ENCODE measurements around the gene B3GNT8. TPM values are rescaled to one million over a fixed set of nuclear protein-coding genes. Genes with fewer than 3 reads are reported as not detected.
A peak's percentile ranks its signal among the peaks of the same experiment; 100 is the strongest.

Gene B3GNT8
- total and polyA plus RNA-seq, 9 of the 15 experiments (the other 6 are each of a cell fraction or from before 2014, with no cell fraction given): 0.11 to 2.9 (median 0.65) TPM; not detected in 2

- no peak for TF ChIP-seq CLOCK (CRISPR knock-in tag; IDR thresholded peaks at IDR 0.05; ENCODE audit: borderline replicate concordance)
- no peak for TF ChIP-seq HNRNPL (IDR thresholded peaks at IDR 0.05; ENCODE audit: low read depth, low read length)
- TF ChIP-seq POLR2A (conservative IDR thresholded peaks at IDR 0.05): peak; percentile 99
- TF ChIP-seq TAF1 (IDR thresholded peaks at IDR 0.05; ENCODE audit: control insufficient read depth, extremely low read depth, insufficient read depth, low read length, severe bottlenecking): peak; percentile 95
- TF ChIP-seq ETS1 (conservative IDR thresholded peaks at IDR 0.05; ENCODE audit: control insufficient read depth, low read depth, low read length): no peak
- TF ChIP-seq ZNF212 (CRISPR knock-in tag; IDR thresholded peaks at IDR 0.05): no peak
- peak; percentile 87 to 99 (median 96) for TF ChIP-seq YY1 (IDR thresholded peaks at IDR 0.05; ENCODE audit: borderline replicate concordance in 1 of 3, control insufficient read depth in 1 of 3, extremely low read depth in 1 of 3, insufficient read depth in 3 of 3, insufficient read length in 1 of 3, insufficient replicate concordance in 2 of 3, low read depth in 1 of 3, low read length in 2 of 3)
- no peak for TF ChIP-seq MEF2A (IDR thresholded peaks at IDR 0.05; ENCODE audit: control insufficient read depth, low read depth, low read length)
- no peak for TF ChIP-seq FOXJ2 (tag; IDR thresholded peaks at IDR 0.05)
- no peak for TF ChIP-seq THAP7 (CRISPR knock-in tag; IDR thresholded peaks at IDR 0.05)
- no peak for TF ChIP-seq SAFB2 (IDR thresholded peaks at IDR 0.05; ENCODE audit: borderline replicate concordance, low read depth, low read length, severe bottlenecking)
- TF ChIP-seq CBX2 (IDR thresholded peaks at IDR 0.05; ENCODE audit: insufficient read depth, low read length, poor library complexity, severe bottlenecking): no peak
- TF ChIP-seq ZNF324 (CRISPR knock-in tag; IDR thresholded peaks at IDR 0.05): no peak
- no peak for TF ChIP-seq PATZ1 (CRISPR knock-in tag; IDR thresholded peaks at IDR 0.05; ENCODE audit: borderline replicate concordance)
- TF ChIP-seq CCAR2 (IDR thresholded peaks at IDR 0.05; ENCODE audit: low read depth, low read length): no peak
- TF ChIP-seq SOX6 (IDR thresholded peaks at IDR 0.05): no peak
- no peak for TF ChIP-seq TCF3 (CRISPR knock-in tag; IDR thresholded peaks at IDR 0.05)
- peak; percentile 91 for TF ChIP-seq POLR2G (IDR thresholded peaks at IDR 0.05; ENCODE audit: low read depth, low read length)
- peak; percentile 95 for TF ChIP-seq HDAC2 (IDR thresholded peaks at IDR 0.05)
- TF ChIP-seq HEY1 (CRISPR knock-in tag; IDR thresholded peaks at IDR 0.05; ENCODE audit: borderline replicate concordance): 0 out of 2 replicates have a peak, but pooled peaks have one; percentile 57
- TF ChIP-seq TAL1 (IDR thresholded peaks at IDR 0.05): no peak
These were observed 12.5 kb upstream of the B3GNT8 start, which contains the start of gene DMAC2 (continued) for GRCh38 chr19:41439441-41440222.

Measured in K562 (cell line).